IMR-90 (cell line): ENCODE data around the gene MYPN. TPM values are rescaled to one million over a fixed set of nuclear protein-coding genes. Genes with fewer than 3 reads are reported as not detected.

ENCODE experiments used
- ATAC-seq: fragments of 200-7000 bp; cut with Tn5 transposase; 2 replicates; pipeline ENCODE4 v1.9.1; 2020; ENCODE audit warnings: low read depth, mild to moderate bottlenecking, moderate library complexity
- BruUV-seq: library from RNA; stranded (reverse); fragments of 400-500 nt; replicated peaks from 2 replicates; lab custom pipeline; 2021; lab: Mats Ljungman, UMichigan
- CTCF ChIA-PET: fragments of 300-600 bp; formaldehyde crosslinking; extraction: SDS; loops from one replicate; lab custom pipeline; 2021; ENCODE audit warnings: antibody characterized with exemption; lab: Yijun Ruan, JAX
- POLR2A ChIA-PET: fragments of 300-600 bp; sonication (Branson Sonifier 250); formaldehyde crosslinking; loops from one replicate; lab custom pipeline; 2022; ENCODE audit warnings: antibody characterized with exemption; ENCODE audit not compliant: unreplicated experiment; lab: Charles Lee
- DNase-seq: peaks from one replicate; pipeline ENCODE4 v3.0.0; 2013
- H2AFZ ChIP-seq: replicated peaks from 2 replicates; pipeline ENCODE3; 2013; ENCODE audit warnings: low read length, mild to moderate bottlenecking; ENCODE audit not compliant: poor library complexity
- H2AK5ac ChIP-seq: 2 replicates; pipeline ENCODE4 v1.6.1; 2013; ENCODE audit warnings: low read depth, low read length, inconsistent platforms
- H2AK9ac ChIP-seq: replicated peaks from 2 replicates; pipeline ENCODE3; 2013; ENCODE audit warnings: mild to moderate bottlenecking, low read depth, low read length, moderate library complexity; ENCODE audit not compliant: poor library complexity
- H2BK120ac ChIP-seq: 2 replicates; pipeline ENCODE4 v1.6.1; 2013; ENCODE audit warnings: low read depth, low read length, inconsistent platforms
- H2BK15ac ChIP-seq: 3 replicates; pipeline ENCODE4 v1.6.1; 2013; ENCODE audit warnings: low read depth, low read length, inconsistent platforms
- H2BK20ac ChIP-seq: 2 replicates; pipeline ENCODE4 v1.6.1; 2013; ENCODE audit warnings: low read depth, mild to moderate bottlenecking, inconsistent platforms, low read length, moderate library complexity
- H2BK5ac ChIP-seq: 2 replicates; pipeline ENCODE4 v1.6.1; 2013; ENCODE audit warnings: mild to moderate bottlenecking, low read depth, low read length, inconsistent platforms; ENCODE audit not compliant: poor library complexity, severe bottlenecking
- H3K14ac ChIP-seq: replicated peaks from 2 replicates; pipeline ENCODE4 v1.6.1; 2013; ENCODE audit warnings: low read depth, low read length, inconsistent platforms
- H3K18ac ChIP-seq: 2 replicates; pipeline ENCODE4 v1.6.1; 2013; ENCODE audit warnings: low read depth, low read length, control low read depth
- H3K23ac ChIP-seq: 2 replicates; pipeline ENCODE4 v1.6.1; 2013; ENCODE audit warnings: low read depth, low read length, inconsistent platforms
- H3K27ac ChIP-seq: 2 replicates; pipeline ENCODE4 v1.5.1; 2013; ENCODE audit warnings: mild to moderate bottlenecking, control low read depth, low read length; ENCODE audit not compliant: insufficient read depth
- H3K27me3 ChIP-seq: 2 replicates; pipeline ENCODE4 v1.6.1; 2013; ENCODE audit warnings: low read length; ENCODE audit not compliant: control insufficient read depth, insufficient read depth
- H3K36me3 ChIP-seq: 2 replicates; pipeline ENCODE4 v1.6.1; 2013; ENCODE audit warnings: low read length, mixed read lengths; ENCODE audit not compliant: control insufficient read depth, insufficient read depth
- H3K4ac ChIP-seq: 2 replicates; pipeline ENCODE4 v1.6.1; 2013; ENCODE audit warnings: low read depth, low read length, inconsistent platforms
- H3K4me1 ChIP-seq: 2 replicates; pipeline ENCODE4 v1.6.1; 2013; ENCODE audit warnings: low read length, mixed read lengths; ENCODE audit not compliant: control insufficient read depth, insufficient read depth
- H3K4me2 ChIP-seq: 2 replicates; pipeline ENCODE4 v1.6.1; 2013; ENCODE audit warnings: low read depth, mild to moderate bottlenecking, control low read depth, low read length, moderate library complexity
- H3K4me3 ChIP-seq: 2 replicates; pipeline ENCODE4 v1.5.1; 2013; ENCODE audit warnings: low read depth, mild to moderate bottlenecking, control low read depth, low read length, moderate library complexity; ENCODE audit not compliant: insufficient read depth
- H3K56ac ChIP-seq: 2 replicates; pipeline ENCODE4 v1.6.1; 2013; ENCODE audit warnings: low read length, inconsistent platforms; ENCODE audit not compliant: insufficient read depth; ENCODE audit errors: extremely low read depth
- H3K79me1 ChIP-seq, 2 experiments: 2 replicates each; pipeline ENCODE4 v1.6.1; 2013; ENCODE audit warnings: low read length in 2 of 2, inconsistent platforms in 1 of 2, low read depth in 1 of 2
- H3K9ac ChIP-seq: 2 replicates; pipeline ENCODE4 v1.6.1; 2013; ENCODE audit warnings: low read depth, low read length, control low read depth
- H3K9me1 ChIP-seq: 2 replicates; pipeline ENCODE4 v1.6.1; 2013; ENCODE audit warnings: low read length, inconsistent platforms; ENCODE audit not compliant: insufficient read depth
- H3K9me3 ChIP-seq: 2 replicates; pipeline ENCODE4 v1.6.1; 2013; ENCODE audit warnings: low read length; ENCODE audit not compliant: control insufficient read depth, insufficient read depth
- H4K20me1 ChIP-seq: 2 replicates; pipeline ENCODE4 v1.6.1; 2013; ENCODE audit warnings: low read length, inconsistent platforms; ENCODE audit not compliant: insufficient read depth
- H4K5ac ChIP-seq: 2 replicates; pipeline ENCODE4 v1.6.1; 2013; ENCODE audit warnings: mild to moderate bottlenecking, low read depth, low read length, control low read depth
- H4K8ac ChIP-seq, 2 experiments: 2 replicates each; pipeline ENCODE4 v1.6.1; 2013; ENCODE audit warnings: low read depth in 2 of 2, low read length in 2 of 2, control low read depth in 1 of 2, inconsistent platforms in 1 of 2
- H4K91ac ChIP-seq: 2 replicates; pipeline ENCODE4 v1.6.1; 2013; ENCODE audit warnings: low read depth, low read length, inconsistent platforms; ENCODE audit not compliant: insufficient read depth
- BHLHE40 ChIP-seq: fragments of 150-350 bp; IDR thresholded peaks from 2 replicates; pipeline ENCODE4 v1.6.1; 2016; ENCODE audit warnings: mild to moderate bottlenecking, low read depth, low read length
- CEBPB ChIP-seq: IDR thresholded peaks from 2 replicates; pipeline ENCODE4 v1.6.1; 2012; ENCODE audit warnings: low read depth, low read length, improper control_type of control experiment
- CHD1 ChIP-seq: IDR thresholded peaks from 2 replicates; pipeline ENCODE4 v1.6.1; 2012; ENCODE audit warnings: low read depth, low read length, improper control_type of control experiment
- FOS ChIP-seq: fragments of 150-350 bp; IDR thresholded peaks from 2 replicates; pipeline ENCODE4 v1.6.1; 2016; ENCODE audit warnings: low read depth, low read length
- MAFK ChIP-seq: IDR thresholded peaks from 2 replicates; pipeline ENCODE4 v1.6.1; 2012; ENCODE audit warnings: low read depth, low read length, improper control_type of control experiment
- MAZ ChIP-seq: IDR thresholded peaks from 2 replicates; pipeline ENCODE4 v1.6.1; 2012; ENCODE audit warnings: low read depth, mild to moderate bottlenecking, low read length, improper control_type of control experiment, moderate library complexity, borderline replicate concordance
- MXI1 ChIP-seq: IDR thresholded peaks from 2 replicates; pipeline ENCODE4 v1.6.1; 2012; ENCODE audit warnings: low read depth, mild to moderate bottlenecking, low read length, moderate library complexity, borderline replicate concordance
- NFE2L2 ChIP-seq: fragments of 150-350 bp; IDR thresholded peaks from 2 replicates; pipeline ENCODE4 v1.6.1; 2016; ENCODE audit warnings: low read depth, mild to moderate bottlenecking, low read length
- POLR2A ChIP-seq: IDR thresholded peaks from 2 replicates; pipeline ENCODE4 v1.6.1; 2012; ENCODE audit warnings: mild to moderate bottlenecking, low read depth, low read length
- RAD21 ChIP-seq: IDR thresholded peaks from 2 replicates; pipeline ENCODE4 v1.6.1; 2012; ENCODE audit warnings: low read length, improper control_type of control experiment
- RCOR1 ChIP-seq: IDR thresholded peaks from 2 replicates; pipeline ENCODE4 v1.6.1; 2012; ENCODE audit warnings: mild to moderate bottlenecking, low read length, improper control_type of control experiment; ENCODE audit not compliant: insufficient replicate concordance
- RFX5 ChIP-seq: IDR thresholded peaks from 2 replicates; pipeline ENCODE4 v1.8.0; 2012; ENCODE audit warnings: low read depth, mild to moderate bottlenecking, low read length, moderate library complexity
- SMC3 ChIP-seq: fragments of 150-350 bp; IDR thresholded peaks from 2 replicates; pipeline ENCODE4 v1.6.1; 2016; ENCODE audit warnings: low read depth, mild to moderate bottlenecking, antibody characterized with exemption, low read length, moderate library complexity
- WGBS, 2 experiments: methylation state at CpG; one replicate each; pipeline versions ENCODE4 v1.1.5 to v1.1.7; 2013; ENCODE audit warnings: missing lambda C conversion rate in 2 of 2; ENCODE audit not compliant: insufficient read length in 1 of 2; ENCODE audit errors: extremely low coverage in 2 of 2; 5-methylcytosine and 5-hydroxymethylcytosine counted together
- dilution Hi-C: fragments of 300-500 bp; cut with HindIII; formaldehyde crosslinking; loops from one replicate; pipeline ENCODE4 v1.14.3; 2018; ENCODE audit warnings: low sequenced_read_pairs; ENCODE audit not compliant: unreplicated experiment
- in situ Hi-C: fragments of 300-500 bp; cut with MboI; formaldehyde crosslinking; loops from 3 replicates; pipeline ENCODE4 v1.14.3; 2019; ENCODE audit warnings: low sequenced_read_pairs, inconsistent platforms, mixed read lengths
- intact Hi-C: fragments of 100-400 bp; cut with micrococcal nuclease; formaldehyde crosslinking; loops from 2 replicates; pipeline ENCODE4 v1.10.0; 2022
- polyA plus RNA-seq, 3 experiments: library from polyadenylated mRNA; depleted of rRNA; stranded (reverse); fragments of >200 nt; gene quantifications; 2 replicates each; pipeline ENCODE4 v1.2.3, GENCODE V29; 2012; ENCODE audit warnings: low replicate concordance in 1 of 3
- total RNA-seq: library from RNA; depleted of rRNA; stranded (reverse); fragments of >200 nt; gene quantifications from 2 replicates; pipeline ENCODE4 v1.2.3, GENCODE V29; 2012
- TF ChIP-seq, protein P1 (sequence below): fragments of 150-350 bp; IDR thresholded peaks from 2 replicates; pipeline ENCODE4 v1.6.1; 2016; ENCODE audit warnings: low read depth, mild to moderate bottlenecking, low read length, moderate library complexity, borderline replicate concordance
- TF ChIP-seq, protein P2 (sequence below): conservative IDR thresholded peaks from 2 replicates; pipeline ENCODE4 v1.5.1; 2012; ENCODE audit warnings: mild to moderate bottlenecking, low read depth, low read length, improper control_type of control experiment
- TF ChIP-seq, protein P3 (sequence below): fragments of 150-350 bp; IDR thresholded peaks from 2 replicates; pipeline ENCODE4 v1.6.1; 2017; ENCODE audit warnings: mild to moderate bottlenecking, antibody characterized with exemption, low read length, low read depth

The MYPN gene
- total and polyA plus RNA-seq, 2 of the 4 experiments (the other 2 are of a cell fraction), result 7.8 to 13.1 TPM

DNA sequence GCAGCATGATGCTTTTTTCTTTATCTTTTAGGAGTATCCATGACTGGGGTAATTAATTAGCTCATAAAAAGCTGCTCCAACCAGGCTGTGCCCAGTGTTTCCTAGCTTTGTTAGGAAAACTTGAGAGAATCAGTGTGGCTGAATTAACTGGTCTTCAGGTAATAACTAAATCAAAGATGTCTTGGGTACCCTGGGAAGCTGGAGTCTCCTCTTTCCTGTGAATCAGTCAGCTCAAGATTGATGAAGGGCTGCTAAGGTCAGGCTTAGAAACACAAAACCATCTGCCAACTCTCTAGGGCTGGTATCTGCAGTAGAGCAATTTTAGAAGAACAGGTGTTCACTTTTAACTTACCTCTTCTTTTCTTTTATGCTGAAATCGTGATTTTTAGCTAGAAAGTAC is 144.1 kb downstream of the MYPN start:
- no TSS peak for BruUV-seq
- Histone ChIP-seq H2BK5ac (no peak overlapping the region), H4K91ac (no peak overlapping the region), H2AK5ac (no peak overlapping the region), H3K9me3 (no peaks in the 10 kb centered on the region), H3K56ac (no peak overlapping the region), H4K8ac (no peak overlapping the region), H2BK15ac (no peak overlapping the region), H4K5ac (no peak overlapping the region), H3K4ac (no peak overlapping the region), H3K4me1 (no peaks in the 10 kb centered on the region; the same call in 1 of the 2 replicates), H3K79me1 (no peaks in the 10 kb centered on the region), H2AFZ (no peak overlapping the region), H3K36me3 (no peaks in the 10 kb centered on the region), H3K9ac (no peak overlapping the region), H3K14ac (no peak overlapping the region), H3K27me3 (peaks cover 37% of the 10 kb centered on the region), H3K18ac (no peak overlapping the region), H2BK120ac (no peak overlapping the region), H4K20me1 (no peaks in the 10 kb centered on the region), H3K23ac (no peak overlapping the region), H2AK9ac (no peak overlapping the region), H3K27ac (no peak overlapping the region), H2BK20ac (no peak overlapping the region), H3K9me1 (no peaks in the 10 kb centered on the region), H3K4me3 (no peak overlapping the region), H3K4me2 (no peak overlapping the region; the same call in 1 of the 2 replicates)
- POLR2A ChIA-PET, result interaction anchor here (0.5 kb wide), 1 partner anchor 79 kb away, joined by 4 read pairs; the partner anchor contains the start of gene HNRNPH3
- CTCF ChIA-PET, result interaction anchor here (0.6 to 0.9 kb wide), 2 partner anchors 9 to 13 kb away, joined by 4 read pairs; no protein-coding TSS in a partner anchor
- intact Hi-C loops, result no loop called here
- dilution Hi-C loops, result no loop called here
- no CpG with 5 or more reads among the region's 1 CpG for WGBS, 2 experiments
- in situ Hi-C loops, result no loop called here
- DNase-seq, result no peak
- no peak for ATAC-seq
- TF ChIP-seq SMC3, result no peak
- TF ChIP-seq RCOR1, result no peak
- TF ChIP-seq FOS, result no peak
- no peak for TF ChIP-seq POLR2A
- no peak for TF ChIP-seq NFE2L2
- TF ChIP-seq, protein P1, sequence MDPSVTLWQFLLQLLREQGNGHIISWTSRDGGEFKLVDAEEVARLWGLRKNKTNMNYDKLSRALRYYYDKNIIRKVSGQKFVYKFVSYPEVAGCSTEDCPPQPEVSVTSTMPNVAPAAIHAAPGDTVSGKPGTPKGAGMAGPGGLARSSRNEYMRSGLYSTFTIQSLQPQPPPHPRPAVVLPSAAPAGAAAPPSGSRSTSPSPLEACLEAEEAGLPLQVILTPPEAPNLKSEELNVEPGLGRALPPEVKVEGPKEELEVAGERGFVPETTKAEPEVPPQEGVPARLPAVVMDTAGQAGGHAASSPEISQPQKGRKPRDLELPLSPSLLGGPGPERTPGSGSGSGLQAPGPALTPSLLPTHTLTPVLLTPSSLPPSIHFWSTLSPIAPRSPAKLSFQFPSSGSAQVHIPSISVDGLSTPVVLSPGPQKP, result no peak
- TF ChIP-seq, protein P2, sequence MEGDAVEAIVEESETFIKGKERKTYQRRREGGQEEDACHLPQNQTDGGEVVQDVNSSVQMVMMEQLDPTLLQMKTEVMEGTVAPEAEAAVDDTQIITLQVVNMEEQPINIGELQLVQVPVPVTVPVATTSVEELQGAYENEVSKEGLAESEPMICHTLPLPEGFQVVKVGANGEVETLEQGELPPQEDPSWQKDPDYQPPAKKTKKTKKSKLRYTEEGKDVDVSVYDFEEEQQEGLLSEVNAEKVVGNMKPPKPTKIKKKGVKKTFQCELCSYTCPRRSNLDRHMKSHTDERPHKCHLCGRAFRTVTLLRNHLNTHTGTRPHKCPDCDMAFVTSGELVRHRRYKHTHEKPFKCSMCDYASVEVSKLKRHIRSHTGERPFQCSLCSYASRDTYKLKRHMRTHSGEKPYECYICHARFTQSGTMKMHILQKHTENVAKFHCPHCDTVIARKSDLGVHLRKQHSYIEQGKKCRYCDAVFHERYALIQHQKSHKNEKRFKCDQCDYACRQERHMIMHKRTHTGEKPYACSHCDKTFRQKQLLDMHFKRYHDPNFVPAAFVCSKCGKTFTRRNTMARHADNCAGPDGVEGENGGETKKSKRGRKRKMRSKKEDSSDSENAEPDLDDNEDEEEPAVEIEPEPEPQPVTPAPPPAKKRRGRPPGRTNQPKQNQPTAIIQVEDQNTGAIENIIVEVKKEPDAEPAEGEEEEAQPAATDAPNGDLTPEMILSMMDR, result no peak
- no peak for TF ChIP-seq CEBPB
- TF ChIP-seq CHD1, result no peak
- no peak for TF ChIP-seq MXI1
- no peak for TF ChIP-seq RFX5
- TF ChIP-seq BHLHE40, result no peak
- no peak for TF ChIP-seq MAZ
- TF ChIP-seq MAFK, result no peak
- TF ChIP-seq RAD21, result no peak
- TF ChIP-seq, protein P3, sequence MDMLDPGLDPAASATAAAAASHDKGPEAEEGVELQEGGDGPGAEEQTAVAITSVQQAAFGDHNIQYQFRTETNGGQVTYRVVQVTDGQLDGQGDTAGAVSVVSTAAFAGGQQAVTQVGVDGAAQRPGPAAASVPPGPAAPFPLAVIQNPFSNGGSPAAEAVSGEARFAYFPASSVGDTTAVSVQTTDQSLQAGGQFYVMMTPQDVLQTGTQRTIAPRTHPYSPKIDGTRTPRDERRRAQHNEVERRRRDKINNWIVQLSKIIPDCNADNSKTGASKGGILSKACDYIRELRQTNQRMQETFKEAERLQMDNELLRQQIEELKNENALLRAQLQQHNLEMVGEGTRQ, result no peak
